Endothelial cell of umbilical vein (primary cell): ENCODE results near the gene ATP2C2. TPM values are rescaled to one million over a fixed set of nuclear protein-coding genes. Genes with fewer than 3 reads are reported as not detected.

ENCODE experiments used
- BruUV-seq: library from RNA; stranded (reverse); fragments of 400-500 nt; replicated peaks from 2 replicates; lab custom pipeline; 2021; lab: Mats Ljungman, UMichigan
- CTCF ChIA-PET: fragments of 300-600, 350-600 bp; sonication (Branson Sonifier 250); formaldehyde crosslinking; loops from one replicate; lab custom pipeline; 2021; ENCODE audit warnings: antibody characterized with exemption, inconsistent platforms; lab: Charles Lee
- POLR2A ChIA-PET: fragments of 300-600, 350-600 bp; sonication (Branson Sonifier 250); formaldehyde crosslinking; loops from one replicate; lab custom pipeline; 2021; ENCODE audit warnings: antibody characterized with exemption, inconsistent platforms; lab: Charles Lee
- DNase-seq: peaks from one replicate; pipeline ENCODE4 v3.0.0-alpha.2; 2011; ENCODE audit warnings: low read depth, low spot score
- FAIRE-seq: peaks from 2 replicates; lab custom pipeline; 2011; peaks lifted over from hg19 to GRCh38; lab: Jason Lieb, UNC
- H2AFZ ChIP-seq: 2 replicates; pipeline ENCODE4 v1.6.0; 2012; ENCODE audit warnings: low read depth, low read length, control low read depth, inconsistent platforms
- H3K27ac ChIP-seq: 2 replicates; pipeline ENCODE4 v1.5.1; 2011; ENCODE audit warnings: low read depth, mild to moderate bottlenecking, control low read depth, low read length, moderate library complexity; ENCODE audit not compliant: insufficient read depth
- H3K27me3 ChIP-seq, 2 experiments: 2 replicates each; pipeline versions ENCODE4 v1.6.0 to v1.6.1; 2011; ENCODE audit warnings: low read length in 2 of 2, mixed read lengths in 1 of 2; ENCODE audit not compliant: control insufficient read depth in 2 of 2, insufficient read depth in 2 of 2
- H3K36me3 ChIP-seq, 2 experiments: 2 replicates in 1 of 2; 3 replicates in 1 of 2; pipeline ENCODE4 v1.5.1; 2011; ENCODE audit warnings: low read length in 2 of 2, mild to moderate bottlenecking in 1 of 2, moderate library complexity in 1 of 2; ENCODE audit not compliant: control insufficient read depth in 2 of 2, insufficient read depth in 2 of 2; ENCODE audit errors: extremely low read depth in 1 of 2
- H3K4me1 ChIP-seq: 3 replicates; pipeline ENCODE4 v1.5.1; 2011; ENCODE audit warnings: mild to moderate bottlenecking, low read length; ENCODE audit not compliant: control insufficient read depth, insufficient read depth; ENCODE audit errors: extremely low read depth
- H3K4me2 ChIP-seq: 2 replicates; pipeline ENCODE4 v1.6.1; 2011; ENCODE audit warnings: low read length, control low read depth, mixed read lengths; ENCODE audit not compliant: insufficient read depth
- H3K4me3 ChIP-seq, 3 experiments: fragments of 200-600 bp in 1 of 3; sonication (generic), shearing (Covaris generic) in 1 of 3; replicated peaks in 1 of 3; 2 replicates each; pipeline ENCODE4 v1.5.1; 2011 to 2016; ENCODE audit warnings: control low read depth in 3 of 3, low read length in 3 of 3, mild to moderate bottlenecking in 2 of 3, inconsistent platforms in 1 of 3, low read depth in 1 of 3, moderate library complexity in 1 of 3; ENCODE audit not compliant: insufficient read depth in 1 of 3
- H3K79me2 ChIP-seq: 2 replicates; pipeline ENCODE4 v1.6.0; 2012; ENCODE audit warnings: low read length, inconsistent platforms; ENCODE audit not compliant: control insufficient read depth, insufficient read depth
- H3K9ac ChIP-seq: replicated peaks from 2 replicates; pipeline ENCODE3; 2011; ENCODE audit warnings: low read length, control low read depth; ENCODE audit not compliant: insufficient read depth; ENCODE audit errors: extremely low read depth
- H3K9me1 ChIP-seq: replicated peaks from 3 replicates; pipeline ENCODE4 v1.6.0; 2011; ENCODE audit warnings: mild to moderate bottlenecking, low read length; ENCODE audit not compliant: control insufficient read depth, insufficient read depth; ENCODE audit errors: extremely low read depth
- H3K9me3 ChIP-seq: replicated peaks from 2 replicates; pipeline ENCODE4 v1.5.1; 2012; ENCODE audit warnings: low read length, inconsistent platforms; ENCODE audit not compliant: control insufficient read depth, insufficient read depth
- H4K20me1 ChIP-seq: replicated peaks from 2 replicates; pipeline ENCODE3; 2011; ENCODE audit warnings: mild to moderate bottlenecking, low read length; ENCODE audit not compliant: control insufficient read depth, insufficient read depth; ENCODE audit errors: extremely low read depth
- EZH2 ChIP-seq: IDR thresholded peaks from 2 replicates; pipeline ENCODE4 v1.6.1; 2012; ENCODE audit warnings: borderline replicate concordance, low read depth, mild to moderate bottlenecking, moderate library complexity, low read length, inconsistent platforms; ENCODE audit not compliant: severe bottlenecking
- FOS ChIP-seq: IDR thresholded peaks from 2 replicates; pipeline ENCODE4 v1.6.1; 2011; ENCODE audit warnings: mild to moderate bottlenecking, low read length, moderate library complexity, borderline replicate concordance; ENCODE audit not compliant: insufficient read depth
- GATA2 ChIP-seq: IDR thresholded peaks from 2 replicates; pipeline ENCODE4 v1.7.0; 2011; ENCODE audit warnings: low read depth, mild to moderate bottlenecking, moderate library complexity, mixed read lengths, low read length; ENCODE audit not compliant: insufficient read length, insufficient read depth
- JUN ChIP-seq: IDR thresholded peaks from 2 replicates; pipeline ENCODE4 v1.6.1; 2011; ENCODE audit warnings: borderline replicate concordance, low read depth; ENCODE audit not compliant: insufficient read length, insufficient read depth
- MAX ChIP-seq: IDR thresholded peaks from 2 replicates; pipeline ENCODE4 v1.6.1; 2011; ENCODE audit not compliant: insufficient read depth, insufficient read length
- MYC ChIP-seq: IDR thresholded peaks from one replicate; pipeline ENCODE4 v1.6.1; 2011; ENCODE audit warnings: mild to moderate bottlenecking, low read depth, low read length
- POLR2A ChIP-seq: IDR thresholded peaks from 2 replicates; pipeline ENCODE4 v1.6.1; 2012; ENCODE audit warnings: low read depth, mild to moderate bottlenecking, control low read depth, low read length
- POLR2AphosphoS5 ChIP-seq: IDR thresholded peaks from 2 replicates; pipeline ENCODE4 v1.6.1; 2012; ENCODE audit warnings: low read depth, mild to moderate bottlenecking, control low read depth, low read length, moderate library complexity; ENCODE audit not compliant: insufficient read depth
- dilution Hi-C: fragments of 300-500 bp; cut with MboI; formaldehyde crosslinking; loops from one replicate; pipeline ENCODE4 v1.15.0; 2019; ENCODE audit warnings: low sequenced_read_pairs; ENCODE audit not compliant: extremely low pct_ligation_motif_present
- intact Hi-C: fragments of 100-400 bp; cut with micrococcal nuclease; formaldehyde crosslinking; loops from one replicate; pipeline ENCODE4 v1.10.0; 2022
- polyA plus RNA-seq, 4 experiments: library from polyadenylated mRNA; depleted of rRNA in 3 of 4; stranded (reverse) in 3 of 4; unstranded in 1 of 4; fragments of >200 nt; gene quantifications; 2 replicates each; pipeline versions ENCODE4 v1.2.1 to v1.2.3, GENCODE V29; 2011 to 2012; ENCODE audit warnings: missing spikeins in 1 of 4
- total RNA-seq: library from RNA; stranded (reverse); gene quantifications from 2 replicates; pipeline ENCODE4 v1.2.3, GENCODE V29; 2021
- TF ChIP-seq, protein P1 (sequence below), 2 donors: IDR thresholded peaks; 1 replicate in 1 of 2; 2 replicates in 1 of 2; pipeline ENCODE4 v1.5.1; 2011; ENCODE audit warnings: low read length in 2 of 2, mild to moderate bottlenecking in 2 of 2, moderate library complexity in 2 of 2, control low read depth in 1 of 2, inconsistent platforms in 1 of 2, low read depth in 1 of 2; ENCODE audit not compliant: insufficient read depth in 1 of 2; ENCODE audit errors: extremely low read depth in 1 of 2

Gene ATP2C2
- total and polyA plus RNA-seq, 2 donors (not counting 3 experiments of a cell fraction or from before 2014, with no cell fraction given), result not detected

DNA sequence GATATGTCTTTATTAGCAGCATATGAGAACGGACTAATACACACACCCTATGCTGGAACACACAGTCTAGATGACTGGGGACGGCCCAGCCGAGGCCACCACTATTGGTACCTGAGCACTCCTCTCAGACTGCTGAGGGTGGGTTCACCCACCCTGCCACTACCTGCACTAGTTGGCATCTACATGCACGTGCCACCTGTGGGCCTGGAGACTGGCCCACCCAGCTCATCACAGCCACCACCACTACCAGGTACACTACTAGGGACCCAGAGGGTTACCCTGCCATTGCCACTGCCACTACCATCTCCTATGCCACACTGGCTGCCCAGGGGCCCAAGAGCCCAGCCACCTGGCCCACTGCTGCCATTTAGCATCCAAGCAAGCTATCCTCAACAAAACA is 103.6 kb downstream of the ATP2C2 start:
- ChIA-PET POLR2A (no interaction called here), CTCF (no interaction called here)
- H3K36me3 ChIP-seq, result peaks cover 0 to 3% of the 10 kb centered on the region in 2 experiments
- H3K27ac ChIP-seq, result no peak overlapping the region
- H3K4me1 ChIP-seq, result no peaks in the 10 kb centered on the region
- no peaks in the 10 kb centered on the region for H3K9me3 ChIP-seq
- no peak for TF ChIP-seq POLR2A
- no peak for TF ChIP-seq MAX
- no peak for TF ChIP-seq GATA2
- no peak for TF ChIP-seq FOS
- TF ChIP-seq, protein P1, sequence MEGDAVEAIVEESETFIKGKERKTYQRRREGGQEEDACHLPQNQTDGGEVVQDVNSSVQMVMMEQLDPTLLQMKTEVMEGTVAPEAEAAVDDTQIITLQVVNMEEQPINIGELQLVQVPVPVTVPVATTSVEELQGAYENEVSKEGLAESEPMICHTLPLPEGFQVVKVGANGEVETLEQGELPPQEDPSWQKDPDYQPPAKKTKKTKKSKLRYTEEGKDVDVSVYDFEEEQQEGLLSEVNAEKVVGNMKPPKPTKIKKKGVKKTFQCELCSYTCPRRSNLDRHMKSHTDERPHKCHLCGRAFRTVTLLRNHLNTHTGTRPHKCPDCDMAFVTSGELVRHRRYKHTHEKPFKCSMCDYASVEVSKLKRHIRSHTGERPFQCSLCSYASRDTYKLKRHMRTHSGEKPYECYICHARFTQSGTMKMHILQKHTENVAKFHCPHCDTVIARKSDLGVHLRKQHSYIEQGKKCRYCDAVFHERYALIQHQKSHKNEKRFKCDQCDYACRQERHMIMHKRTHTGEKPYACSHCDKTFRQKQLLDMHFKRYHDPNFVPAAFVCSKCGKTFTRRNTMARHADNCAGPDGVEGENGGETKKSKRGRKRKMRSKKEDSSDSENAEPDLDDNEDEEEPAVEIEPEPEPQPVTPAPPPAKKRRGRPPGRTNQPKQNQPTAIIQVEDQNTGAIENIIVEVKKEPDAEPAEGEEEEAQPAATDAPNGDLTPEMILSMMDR (IDR thresholded peaks at IDR 0.05; ENCODE audit: extremely low read depth in 1 of 2, insufficient read depth in 1 of 2, low read depth in 1 of 2, low read length in 2 of 2), result no peak
- TF ChIP-seq MYC, result no peak
- TF ChIP-seq POLR2AphosphoS5, result no peak
- TF ChIP-seq EZH2, result no peak
- no peak for TF ChIP-seq JUN
- H3K9me1 ChIP-seq, result no peaks in the 10 kb centered on the region
- H3K79me2 ChIP-seq, result no peaks in the 10 kb centered on the region
- H3K4me3 ChIP-seq, result no peak overlapping the region
- no peak overlapping the region for H2AFZ ChIP-seq
- intact Hi-C loops (no loop called here), dilution Hi-C loops (no loop called here)
- no peak for FAIRE-seq
- H3K27me3 ChIP-seq, result no peaks in the 10 kb centered on the region
- no peak overlapping the region for H3K9ac ChIP-seq
- DNase-seq, result no peak
- H3K4me2 ChIP-seq, result no peak overlapping the region
- no TSS peak for BruUV-seq
- H4K20me1 ChIP-seq, result no peaks in the 10 kb centered on the region
